ENCODE results near the gene PAPSS1.

The PAPSS1 gene

DNA sequence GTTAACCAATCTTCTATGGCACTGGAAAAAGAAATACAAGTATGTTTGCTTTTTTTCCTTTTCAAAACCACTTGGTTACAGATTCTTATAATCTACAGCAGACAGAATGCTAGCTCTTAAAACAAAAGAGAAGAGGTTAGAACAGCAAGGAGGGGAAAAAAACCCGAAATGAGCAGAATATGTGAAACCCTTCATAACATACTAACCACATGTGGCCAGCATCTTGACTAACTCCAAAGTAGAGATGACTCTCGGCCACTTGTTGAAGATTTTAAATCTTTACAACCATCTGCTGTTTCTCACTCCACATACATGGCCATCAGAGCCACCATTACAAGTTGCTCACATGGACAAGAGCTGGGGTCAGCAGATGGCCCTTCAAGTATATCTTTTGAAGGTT, 100.3 kb downstream of the PAPSS1 start:
- no peak for DNase-seq

- DNase-seq, result no peak
These were observed 101.0 kb downstream of the PAPSS1 start for GRCh38 chr4:107619066-107619465.

GRCh38 chr4:107618656-107619055, 101.4 kb downstream of the PAPSS1 start:
- no peak for DNase-seq

DNA sequence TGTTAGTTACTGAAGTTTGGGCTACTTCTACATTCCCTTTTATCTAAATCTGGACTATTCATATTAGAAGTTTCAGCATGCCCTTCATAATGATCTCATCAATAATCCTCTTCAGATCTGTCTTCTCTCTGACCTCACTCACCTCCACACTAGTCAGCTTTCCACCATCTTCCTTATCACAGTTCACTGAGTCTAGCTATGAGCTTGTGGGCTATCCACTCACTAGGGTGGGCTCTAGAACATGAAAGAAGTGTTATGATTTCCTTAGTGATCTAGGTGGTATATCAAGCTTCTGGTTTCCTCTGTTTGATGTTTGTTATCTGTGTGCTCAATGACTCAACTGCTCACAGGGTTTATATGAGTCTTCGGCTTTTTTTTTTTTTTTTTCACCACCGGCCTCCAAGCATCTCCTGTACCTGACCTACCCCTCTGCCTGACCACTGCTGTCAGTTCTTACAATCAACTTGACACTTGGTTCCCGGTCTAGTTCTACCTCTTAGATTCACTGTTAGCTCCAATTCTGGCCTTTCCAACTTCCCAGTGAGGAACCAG, 103.1 kb downstream of the PAPSS1 start:
- no peak for DNase-seq

DNA sequence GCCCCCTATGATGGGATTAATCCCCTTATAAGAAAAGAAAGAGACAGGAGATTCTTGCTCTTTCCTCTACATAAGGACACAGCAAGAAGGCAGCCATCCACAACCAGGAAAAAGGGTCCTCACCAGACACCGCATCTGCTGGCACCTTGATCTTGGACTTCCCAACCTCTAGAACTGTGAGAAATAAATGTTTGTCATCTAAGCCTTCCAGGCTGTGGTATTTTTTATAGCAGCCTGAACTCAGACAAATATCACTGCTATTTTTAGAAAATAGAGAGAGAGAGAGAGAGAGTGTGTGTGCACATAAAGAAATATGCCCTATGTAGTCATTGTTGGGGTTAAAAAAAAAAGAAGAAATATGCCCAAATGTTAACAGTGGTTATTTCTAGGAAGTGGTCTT, 104.2 kb downstream of the PAPSS1 start:
- no peak for DNase-seq

DNA sequence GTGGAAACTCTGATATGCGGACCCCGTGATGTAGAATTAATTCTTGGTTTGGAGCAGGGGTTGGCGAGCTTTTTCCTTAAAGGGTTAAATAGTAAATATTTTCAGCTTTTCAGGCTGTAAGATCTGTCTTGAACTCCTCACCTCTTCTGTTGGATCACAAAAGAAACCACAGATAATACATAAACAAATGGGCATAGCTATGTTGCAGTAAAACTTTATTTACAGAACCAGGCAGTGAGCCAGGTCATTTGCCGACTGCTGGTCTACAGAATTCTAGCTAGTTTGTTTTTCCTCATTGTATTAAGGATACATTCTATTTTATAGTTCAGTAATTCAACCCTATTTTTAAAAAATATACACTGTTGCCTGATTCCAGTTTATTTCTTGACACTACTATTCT, 116.6 kb downstream of the PAPSS1 start:
- no peak for DNase-seq

DNA sequence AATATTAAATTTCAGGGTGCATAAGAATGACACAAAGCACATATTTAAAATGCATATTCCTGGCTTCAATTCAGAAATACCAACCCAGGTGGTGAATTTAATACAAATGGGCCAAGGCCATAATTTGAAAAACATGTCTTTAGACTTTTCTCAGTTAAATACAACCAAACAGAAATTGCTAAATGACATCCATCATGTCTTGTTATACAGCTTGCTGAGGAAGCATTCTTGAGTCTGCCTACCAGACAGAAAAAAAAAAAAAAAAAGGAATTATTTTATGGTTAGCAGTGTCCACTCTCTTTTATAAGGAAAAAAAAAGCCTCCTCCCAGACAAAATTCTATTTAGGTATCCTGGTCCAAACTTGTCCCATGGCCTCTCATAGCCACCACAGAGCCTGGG, 119.1 kb downstream of the PAPSS1 start:
- DNase-seq, result no peak

GRCh38 chr4:107600436-107600835, 119.6 kb downstream of the PAPSS1 start:
- no peak for DNase-seq

- DNase-seq, result no peak
These were observed 120.2 kb downstream of the PAPSS1 start for GRCh38 chr4:107599841-107600240.

DNA sequence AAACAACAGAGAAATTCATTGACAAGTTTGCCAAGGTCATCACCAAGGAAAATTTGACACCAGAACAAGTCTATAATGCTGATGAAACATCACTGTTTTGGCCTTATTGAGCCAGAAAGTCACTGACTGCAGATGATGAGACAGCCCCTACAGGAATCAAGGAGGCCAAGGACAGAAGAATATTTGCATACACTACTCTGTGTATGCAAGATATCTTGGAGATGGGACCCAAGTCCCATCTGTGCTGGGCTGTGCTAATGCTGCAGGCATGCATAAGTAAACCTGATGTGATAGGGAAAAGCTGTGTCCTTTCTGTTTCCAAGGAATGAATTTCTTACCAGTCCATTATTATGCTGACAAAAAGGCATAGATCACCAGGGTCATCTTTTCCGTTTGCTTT, 126.8 kb downstream of the PAPSS1 start:
- no peak for DNase-seq

- DNase-seq, result no peak
These were observed 127.5 kb downstream of the PAPSS1 start for GRCh38 chr4:107592519-107592918.

GRCh38 chr4:107589269-107589668, 130.8 kb downstream of the PAPSS1 start:
- no peak for DNase-seq

DNA sequence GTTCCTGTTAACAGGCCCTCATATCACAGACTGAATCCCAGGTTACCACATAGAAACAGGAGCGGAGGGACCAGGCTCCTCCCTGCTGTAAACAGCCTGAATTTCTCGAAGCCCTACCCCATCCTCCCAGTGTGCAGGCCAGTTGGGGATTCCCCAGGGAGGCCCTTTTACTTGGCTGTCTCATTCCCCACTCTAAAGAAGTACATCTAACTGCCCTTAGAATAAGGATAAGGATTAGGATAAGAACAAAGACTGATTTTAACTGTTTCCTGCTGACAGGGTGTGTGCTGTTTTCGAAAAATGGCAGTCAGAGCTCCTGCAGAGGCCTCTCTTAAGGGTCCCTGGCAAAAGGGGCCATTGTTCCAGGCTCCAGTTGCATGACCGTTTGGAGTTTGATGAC, 133.7 kb downstream of the PAPSS1 start:
- DNase-seq, result no peak

DNA sequence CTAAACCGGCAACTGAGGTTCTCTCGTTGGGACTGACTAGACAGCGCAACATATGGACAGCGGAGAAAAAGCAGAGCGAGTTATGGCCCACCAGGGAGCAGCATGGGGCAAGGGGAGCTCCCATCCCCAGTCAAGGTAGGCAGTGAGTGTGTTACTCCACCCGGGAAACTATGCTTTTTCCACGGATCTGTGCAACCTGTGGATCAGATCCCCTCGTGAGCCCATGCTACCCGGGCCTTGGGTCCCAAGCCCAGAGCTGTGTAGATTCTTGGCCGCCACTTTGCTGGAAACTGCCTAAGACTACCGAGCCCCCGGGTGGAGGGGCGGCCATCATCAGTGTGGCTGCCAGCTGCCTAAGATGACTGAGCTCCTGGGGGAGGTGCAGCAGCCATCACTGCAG, 140.9 kb downstream of the PAPSS1 start:
- no peak for DNase-seq

DNA sequence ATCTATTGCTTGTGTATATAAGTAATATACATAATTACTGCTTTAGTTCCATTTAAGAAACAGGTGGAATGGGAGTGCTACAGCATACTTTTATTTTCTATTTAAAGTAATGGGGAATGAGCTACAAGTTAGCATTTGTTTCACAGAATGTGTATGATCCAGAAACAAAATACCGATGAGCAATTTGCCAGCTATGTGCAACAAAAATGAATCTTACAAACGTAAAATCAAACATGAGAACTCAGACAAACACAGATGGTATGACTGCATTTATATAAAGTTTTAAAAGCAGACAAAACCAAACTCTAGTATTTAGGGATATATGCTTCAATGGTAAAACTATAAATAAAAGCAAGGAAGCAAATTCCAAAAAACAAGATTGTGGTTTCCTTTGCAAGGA, 141.7 kb downstream of the PAPSS1 start:
- no peak for DNase-seq

DNA sequence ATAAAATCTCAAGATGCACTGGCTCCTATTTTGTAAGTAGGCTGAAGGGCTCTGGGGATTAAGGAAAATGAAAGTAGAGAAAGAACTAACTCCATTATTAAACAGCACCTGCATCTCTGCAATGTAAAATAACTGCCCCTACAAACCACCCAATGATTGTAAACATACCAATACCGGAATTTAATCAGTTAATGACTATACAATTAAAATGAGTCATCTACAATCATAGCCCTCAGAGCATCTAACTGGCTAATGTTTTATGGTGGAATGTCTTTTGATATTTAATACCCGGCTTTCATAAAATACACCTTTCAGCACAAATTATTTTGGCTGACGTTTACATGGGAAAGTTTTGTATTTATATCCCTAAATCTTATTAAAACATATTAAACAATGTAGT, 142.3 kb downstream of the PAPSS1 start:
- no peak for DNase-seq

GRCh38 chr4:107575243-107575642, 144.8 kb downstream of the PAPSS1 start:
- no peak for DNase-seq

DNA sequence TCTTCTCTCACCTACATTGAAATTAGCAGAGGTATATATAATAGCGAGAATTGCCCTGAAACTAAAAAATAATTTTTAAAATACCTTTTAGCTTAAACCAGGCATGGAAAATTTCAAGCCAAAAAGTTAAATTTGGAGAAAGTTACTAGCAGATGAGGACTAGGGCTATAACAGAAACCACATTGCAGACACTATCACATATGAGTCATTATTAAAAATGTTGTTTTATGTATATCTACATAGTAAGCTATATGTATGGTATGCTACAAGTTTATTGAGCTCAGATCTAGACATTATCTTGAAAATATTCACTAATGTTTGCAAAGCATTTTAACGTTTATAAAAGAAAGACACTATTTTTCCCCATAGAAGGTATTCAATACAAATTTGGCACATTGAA, 147.8 kb downstream of the PAPSS1 start:
- no peak for DNase-seq

DNA sequence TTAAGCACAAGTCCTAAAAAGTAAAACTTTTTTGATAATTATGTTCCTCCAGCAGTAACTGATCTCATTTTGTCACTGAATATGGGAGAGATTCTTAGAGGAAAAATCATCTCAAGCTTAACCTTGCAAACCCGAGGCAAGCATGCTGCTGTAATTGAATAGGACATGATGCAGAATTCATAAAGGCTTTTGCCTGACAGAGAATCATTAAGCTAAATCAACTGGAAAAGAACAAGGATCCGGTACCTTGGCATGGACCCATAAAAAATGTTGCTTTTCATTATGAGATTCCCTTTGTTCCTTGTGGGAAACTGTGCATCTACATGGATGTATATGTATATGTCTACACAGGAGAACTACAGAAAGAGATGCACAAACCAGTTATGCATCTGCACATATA, 149.1 kb downstream of the PAPSS1 start:
- DNase-seq, result no peak

DNA sequence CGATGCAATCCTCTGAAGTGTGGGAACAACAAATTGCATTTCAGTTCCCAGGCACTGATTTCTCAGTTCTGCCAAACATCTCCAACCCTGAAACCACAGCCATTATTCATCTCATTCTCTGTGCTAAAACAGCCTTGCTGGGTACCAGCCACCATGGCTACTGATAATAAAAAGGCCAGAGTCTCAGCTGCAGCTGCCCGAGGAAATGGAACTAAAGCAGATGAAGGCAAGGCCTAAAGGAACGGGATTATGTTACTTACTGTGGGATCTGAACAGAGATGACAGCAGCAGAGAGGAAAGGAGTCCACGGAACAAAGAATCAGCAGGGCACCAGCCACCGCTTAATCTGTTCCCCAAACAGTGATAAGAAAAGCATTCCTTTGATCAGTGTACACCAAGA, 155.7 kb downstream of the PAPSS1 start:
- DNase-seq, result no peak

All from T-helper 9 cell (primary cell).